ENCODE measurements around the gene PACS2. TPM values are rescaled to one million over a fixed set of nuclear protein-coding genes. Genes with fewer than 3 reads are reported as not detected.
"Not testable (repeated sequence)": the region's sequence is repeated elsewhere in the genome, so short reads cannot be mapped to it uniquely, and the experiment has no call there.

PACS2 gene
- total RNA-seq, 1 donor from 2014 or later: 32.3 TPM

GRCh38 chr14:105280525-105280924, 34.0 kb upstream of the PACS2 start:
- peaks cover 7% of the 10 kb centered on the region for H3K36me3 Mint-ChIP-seq (ENCODE audit: low read depth)
- no peak overlapping the region for H3K4me3 Mint-ChIP-seq
- H3K9me3 Mint-ChIP-seq: no peaks in the 10 kb centered on the region
- H3K4me1 Mint-ChIP-seq (ENCODE audit: low read depth): peaks cover 31% of the 10 kb centered on the region
- H3K27me3 Mint-ChIP-seq (ENCODE audit: insufficient read depth): no peaks in the 10 kb centered on the region
- intact Hi-C loops (cut with micrococcal nuclease): no loop called here
- DNase-seq (ENCODE audit: low spot score): no peak
- H3K27ac Mint-ChIP-seq: no peak overlapping the region

- Mint-ChIP-seq H3K27me3 (ENCODE audit: insufficient read depth) (no peaks in the 10 kb centered on the region), H3K27ac (no peak overlapping the region), H3K36me3 (ENCODE audit: low read depth) (peaks cover 9% of the 10 kb centered on the region), H3K4me3 (no peak overlapping the region), H3K9me3 (no peaks in the 10 kb centered on the region), H3K4me1 (ENCODE audit: low read depth) (peaks cover 31% of the 10 kb centered on the region)
- intact Hi-C loops (cut with micrococcal nuclease): loop anchor here (1.0 kb wide), 2 partner anchors 78 to 191 kb away; no protein-coding TSS in a partner anchor
- no peak for DNase-seq (ENCODE audit: low spot score)
Observed at GRCh38 chr14:105281371-105282097, 33.0 kb upstream of the PACS2 start.

DNA sequence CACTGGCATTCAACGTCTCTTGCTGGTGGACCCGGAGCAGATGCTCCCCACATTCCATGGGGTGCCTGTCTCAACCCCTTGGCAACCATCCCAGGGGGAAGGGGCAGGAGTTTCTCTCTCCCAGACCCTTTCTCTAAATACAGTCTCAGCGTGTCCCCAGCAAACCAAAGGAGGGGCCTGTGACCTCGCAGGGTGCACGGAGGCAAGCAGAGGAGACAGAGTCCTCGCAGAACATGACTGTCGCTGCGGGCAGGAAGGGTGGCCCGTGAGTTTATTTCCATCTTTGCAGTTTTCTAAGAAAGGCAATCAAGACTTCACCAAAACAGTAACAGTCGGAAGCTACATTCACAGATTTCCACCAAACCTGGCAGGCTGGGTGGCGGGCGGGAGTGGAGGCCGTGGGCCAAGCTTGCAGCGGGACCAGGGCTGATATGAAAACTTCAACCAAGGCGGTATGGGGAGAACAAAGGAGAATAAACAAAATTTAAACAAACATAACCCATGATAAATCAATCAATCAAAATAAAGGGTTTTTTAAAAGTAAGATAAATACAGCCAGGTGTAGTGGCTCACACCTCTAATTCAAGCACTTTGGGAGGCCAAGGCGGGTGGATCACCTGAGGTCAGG, 32.3 kb upstream of the PACS2 start:
- Mint-ChIP-seq H3K9me3 (no peaks in the 10 kb centered on the region), H3K4me3 (no peak overlapping the region), H3K36me3 (ENCODE audit: low read depth) (peaks cover 10% of the 10 kb centered on the region), H3K27ac (no peak overlapping the region), H3K4me1 (ENCODE audit: low read depth) (peaks cover 31% of the 10 kb centered on the region), H3K27me3 (ENCODE audit: insufficient read depth) (no peaks in the 10 kb centered on the region)
- intact Hi-C loops (cut with micrococcal nuclease): no loop called here
- no peak for DNase-seq (ENCODE audit: low spot score)

DNA sequence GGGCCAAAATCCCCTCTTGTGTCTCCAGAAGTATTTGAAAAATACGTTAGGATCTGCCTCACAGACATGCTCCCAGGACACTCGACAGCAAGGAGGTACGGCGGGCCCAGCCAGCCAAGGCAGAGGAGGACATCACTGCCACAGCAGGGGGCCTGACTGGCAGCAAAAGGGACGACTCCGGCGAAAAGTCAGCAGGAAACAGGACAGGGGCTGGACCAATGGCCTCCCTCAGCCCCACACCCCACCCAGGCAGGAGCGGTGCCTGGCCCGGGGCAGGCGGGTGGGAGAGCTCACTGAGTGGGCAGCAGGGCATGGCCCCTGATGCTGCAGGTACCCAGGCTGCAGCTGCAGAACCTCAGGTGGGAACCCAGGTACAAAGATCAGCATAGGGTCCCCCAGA, 31.5 kb upstream of the PACS2 start:
- Mint-ChIP-seq H3K4me3 (no peak overlapping the region), H3K27ac (no peak overlapping the region), H3K36me3 (ENCODE audit: low read depth) (peaks cover 10% of the 10 kb centered on the region), H3K27me3 (ENCODE audit: insufficient read depth) (no peaks in the 10 kb centered on the region), H3K4me1 (ENCODE audit: low read depth) (peaks cover 31% of the 10 kb centered on the region), H3K9me3 (no peaks in the 10 kb centered on the region)
- intact Hi-C loops (cut with micrococcal nuclease): no loop called here
- DNase-seq (ENCODE audit: low spot score): no peak

GRCh38 chr14:105283899-105284298, 30.6 kb upstream of the PACS2 start:
- intact Hi-C loops (cut with micrococcal nuclease): no loop called here

DNA sequence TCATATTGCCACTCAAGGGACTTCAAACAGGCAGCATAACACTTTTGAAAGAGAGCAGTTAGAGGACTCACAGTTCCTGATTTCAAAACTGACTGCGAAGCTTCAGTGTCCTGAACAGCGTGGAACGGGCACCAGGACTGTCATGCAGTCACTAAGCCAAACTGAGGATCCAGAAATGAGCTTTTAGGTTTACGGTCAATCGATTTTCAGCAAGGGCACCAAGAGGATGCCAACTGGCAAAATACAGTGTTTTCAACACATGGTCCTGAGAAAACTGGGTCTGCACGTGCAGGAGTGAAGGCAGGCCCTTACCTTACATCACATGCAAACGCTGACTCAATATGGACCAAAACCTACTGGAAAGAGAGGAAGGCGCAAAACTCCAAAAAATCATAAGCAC, 29.4 kb upstream of the PACS2 start:
- Mint-ChIP-seq H3K27me3 (ENCODE audit: insufficient read depth) (no peaks in the 10 kb centered on the region), H3K27ac (no peak overlapping the region), H3K4me3 (no peak overlapping the region), H3K4me1 (ENCODE audit: low read depth) (peaks cover 31% of the 10 kb centered on the region), H3K9me3 (no peaks in the 10 kb centered on the region), H3K36me3 (ENCODE audit: low read depth) (peaks cover 10% of the 10 kb centered on the region)
- DNase-seq (ENCODE audit: low spot score): no peak
- intact Hi-C loops (cut with micrococcal nuclease): no loop called here

More at GRCh38 chr14:105283899-105284298, 30.6 kb upstream of the PACS2 start:
- peak overlapping the region; percentile 45 for H3K4me3 Mint-ChIP-seq
- H3K4me1 Mint-ChIP-seq (ENCODE audit: low read depth): peaks cover 31% of the 10 kb centered on the region
- peak overlapping the region; percentile 81 for H3K27ac Mint-ChIP-seq
- peaks cover 10% of the 10 kb centered on the region for H3K36me3 Mint-ChIP-seq (ENCODE audit: low read depth)
- no peaks in the 10 kb centered on the region for H3K9me3 Mint-ChIP-seq
- H3K27me3 Mint-ChIP-seq (ENCODE audit: insufficient read depth): no peaks in the 10 kb centered on the region
- DNase-seq (ENCODE audit: low spot score): no peak

DNA sequence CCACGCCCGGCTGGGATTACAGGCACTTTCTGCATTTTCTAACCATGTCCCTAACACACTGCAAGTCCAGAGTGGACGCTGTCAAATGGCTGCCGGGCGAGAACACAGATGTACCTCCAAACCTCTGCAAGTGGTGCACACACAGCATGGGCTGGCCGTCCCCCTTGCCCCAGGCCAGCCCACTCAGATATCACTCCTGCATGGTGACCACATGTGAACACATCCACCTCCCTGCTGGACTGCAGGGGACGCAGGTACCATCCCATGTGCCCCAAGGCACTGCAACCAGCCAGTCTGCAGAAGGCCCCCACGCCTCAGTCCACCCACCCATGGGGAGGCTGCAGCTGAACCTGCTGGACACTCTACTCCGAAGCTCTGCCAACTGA, 27.8 kb upstream of the PACS2 start:
- Mint-ChIP-seq H3K36me3 (ENCODE audit: low read depth) (peaks cover 10% of the 10 kb centered on the region), H3K27me3 (ENCODE audit: insufficient read depth) (no peaks in the 10 kb centered on the region), H3K4me3 (no peak overlapping the region), H3K9me3 (no peaks in the 10 kb centered on the region), H3K27ac (no peak overlapping the region), H3K4me1 (ENCODE audit: low read depth) (peaks cover 39% of the 10 kb centered on the region)
- no peak for DNase-seq (ENCODE audit: low spot score)
- intact Hi-C loops (cut with micrococcal nuclease): no loop called here

DNA sequence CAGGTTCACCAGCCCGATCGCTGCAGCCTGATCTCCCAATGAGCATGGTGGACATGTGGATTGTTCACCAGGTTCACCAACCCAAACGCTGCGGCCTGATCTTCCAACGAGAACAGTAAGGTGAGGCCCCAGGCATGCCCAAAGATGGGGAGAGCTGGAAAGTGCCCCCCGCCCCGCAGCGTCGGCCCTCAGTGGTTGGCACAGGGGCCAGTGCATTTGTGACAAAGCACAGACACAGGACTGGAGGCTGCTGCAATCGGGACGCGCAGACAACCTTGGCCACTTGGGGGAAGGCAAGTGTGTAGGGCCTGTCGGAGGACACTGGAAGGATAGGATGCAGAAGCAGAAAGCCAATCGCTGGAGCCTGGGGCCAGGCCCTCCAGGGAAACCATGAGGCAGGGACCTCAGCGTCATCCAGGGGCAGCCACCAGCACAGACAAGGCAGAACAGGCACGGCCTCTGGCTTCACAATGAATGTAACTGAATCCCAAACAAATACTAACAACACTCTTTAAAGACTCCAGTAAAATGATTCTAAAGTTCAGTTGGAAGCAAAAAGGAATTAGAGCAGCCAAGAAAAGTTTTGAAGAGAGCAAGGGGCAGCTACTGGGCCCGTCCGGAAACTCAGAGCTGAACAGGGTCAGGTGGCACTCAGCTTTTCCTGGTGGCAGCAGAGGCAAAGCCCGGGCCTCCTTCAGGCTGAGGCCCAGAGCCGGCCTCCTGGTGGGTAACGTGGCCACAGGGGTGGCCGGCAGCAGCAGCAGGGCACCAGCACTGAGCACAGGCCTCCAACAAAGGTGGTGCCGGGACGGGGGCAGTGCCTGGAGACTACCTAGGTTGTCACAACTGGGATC, 27.1 kb upstream of the PACS2 start:
- no peak overlapping the region for H3K4me3 Mint-ChIP-seq
- intact Hi-C loops (cut with micrococcal nuclease): no loop called here
- no peak overlapping the region for H3K27ac Mint-ChIP-seq
- H3K27me3 Mint-ChIP-seq (ENCODE audit: insufficient read depth): no peaks in the 10 kb centered on the region
- peaks cover 36% of the 10 kb centered on the region for H3K4me1 Mint-ChIP-seq (ENCODE audit: low read depth)
- peaks cover 10% of the 10 kb centered on the region for H3K36me3 Mint-ChIP-seq (ENCODE audit: low read depth)
- H3K9me3 Mint-ChIP-seq: no peaks in the 10 kb centered on the region
- no peak for DNase-seq (ENCODE audit: low spot score)

DNA sequence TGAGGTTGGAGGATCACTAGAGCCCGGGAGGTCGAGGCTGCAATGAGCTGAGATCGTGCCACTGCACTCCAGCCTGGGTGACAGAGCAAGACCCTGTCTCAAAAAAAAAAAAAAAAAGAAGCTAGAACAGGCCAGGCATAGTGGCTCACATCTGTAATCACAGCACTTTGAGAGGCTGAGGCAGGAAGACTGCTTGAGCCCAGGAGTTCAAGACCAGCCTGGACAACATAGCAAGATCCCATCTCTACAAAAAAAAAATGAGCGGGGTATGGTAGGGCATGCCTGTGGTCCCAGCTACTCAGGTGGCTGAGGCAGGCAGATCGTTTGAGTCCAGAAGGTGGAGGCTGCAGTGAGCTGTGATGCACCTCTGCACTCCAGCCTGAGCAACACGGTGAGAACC, 25.6 kb upstream of the PACS2 start:
- H3K36me3 Mint-ChIP-seq (ENCODE audit: low read depth); H3K9me3 Mint-ChIP-seq; H3K27ac Mint-ChIP-seq; H3K4me3 Mint-ChIP-seq; DNase-seq (ENCODE audit: low spot score); intact Hi-C loops (cut with micrococcal nuclease); H3K27me3 Mint-ChIP-seq (ENCODE audit: insufficient read depth): not testable (repeated sequence)
- H3K4me1 Mint-ChIP-seq (ENCODE audit: low read depth): peaks cover 42% of the 10 kb centered on the region

DNA sequence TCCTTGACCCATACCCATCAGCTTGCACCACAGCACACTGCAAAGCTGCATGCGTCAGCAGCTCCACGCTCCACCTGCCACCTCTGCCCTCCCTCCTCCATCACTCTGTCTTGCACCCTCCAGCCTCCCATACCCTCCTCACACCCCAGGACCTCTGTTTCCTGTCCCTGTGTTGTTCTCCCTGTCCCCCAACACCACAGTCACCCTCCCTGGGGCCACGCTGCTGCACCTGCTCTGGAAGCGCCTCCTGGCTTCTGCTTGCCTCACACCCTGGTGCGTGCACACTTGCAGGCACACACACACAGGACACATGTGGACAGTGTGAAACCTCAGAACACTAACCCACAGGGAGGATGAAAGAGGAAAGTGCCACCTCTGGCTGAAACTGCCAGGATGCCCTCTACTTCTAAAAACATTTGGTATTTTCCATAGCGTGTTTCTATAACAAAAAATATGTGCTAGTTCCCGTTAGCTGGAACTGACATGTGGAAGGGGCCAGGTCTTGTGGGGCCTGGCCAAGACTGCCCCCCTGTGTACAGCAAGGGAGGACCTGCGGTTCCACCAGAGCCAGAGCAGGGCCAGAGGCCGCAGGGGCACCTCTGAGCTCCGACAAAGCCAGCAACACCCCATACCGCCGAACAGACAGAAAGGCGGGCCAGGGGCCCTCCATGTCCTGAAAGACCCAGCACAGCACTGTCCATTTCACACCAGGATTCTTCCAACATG, 23.8 kb upstream of the PACS2 start:
- DNase-seq (ENCODE audit: low spot score): no peak
- peaks cover 40% of the 10 kb centered on the region for H3K4me1 Mint-ChIP-seq (ENCODE audit: low read depth)
- H3K4me3 Mint-ChIP-seq: peak overlapping the region; percentile 34
- H3K27me3 Mint-ChIP-seq (ENCODE audit: insufficient read depth): no peaks in the 10 kb centered on the region
- no peaks in the 10 kb centered on the region for H3K9me3 Mint-ChIP-seq
- intact Hi-C loops (cut with micrococcal nuclease): no loop called here
- peaks cover 7% of the 10 kb centered on the region for H3K36me3 Mint-ChIP-seq (ENCODE audit: low read depth)
- peak overlapping the region; percentile 55 for H3K27ac Mint-ChIP-seq

DNA sequence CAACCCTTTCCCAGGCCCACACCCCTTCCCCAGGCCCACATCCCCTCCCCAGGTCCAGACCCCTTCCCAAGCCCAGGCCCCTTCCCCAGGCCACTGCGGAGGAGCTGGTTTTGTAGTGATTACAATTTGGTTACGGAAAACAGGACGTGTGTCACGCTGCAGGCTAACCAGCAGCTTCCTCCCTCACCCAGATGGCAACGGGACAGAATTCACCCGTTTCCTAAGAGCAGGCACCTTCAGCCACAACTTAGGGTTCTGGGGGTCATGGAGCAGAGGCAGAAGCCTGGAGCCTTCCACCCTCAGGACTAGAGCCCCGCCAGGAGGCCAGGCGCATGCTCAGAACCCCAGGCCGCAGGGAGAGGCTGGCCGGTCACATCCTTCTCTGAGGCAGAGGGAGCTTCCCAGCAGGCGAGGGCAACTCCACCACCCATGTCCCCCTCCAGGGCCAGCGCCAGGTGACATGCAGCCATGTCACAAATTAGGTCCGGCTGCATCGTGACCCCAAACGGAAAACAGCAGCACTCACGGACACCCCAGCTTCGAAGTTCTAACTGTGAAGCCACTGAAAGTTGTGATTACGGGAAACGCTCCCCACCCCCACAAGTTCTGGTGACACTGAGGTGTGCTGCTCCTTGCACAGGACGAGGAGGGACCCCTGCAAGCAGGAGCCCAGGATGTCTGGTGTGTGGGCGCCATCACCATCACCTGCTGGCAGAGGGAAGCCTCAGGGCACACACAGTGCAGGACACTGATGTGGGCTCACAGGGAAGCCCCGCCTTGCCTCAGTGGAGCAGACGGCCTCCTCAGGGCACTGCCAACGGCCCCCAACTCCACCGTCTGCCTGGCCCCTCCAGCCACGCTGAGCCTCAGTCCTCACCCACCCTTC, 21.5 kb upstream of the PACS2 start:
- H3K4me1 Mint-ChIP-seq (ENCODE audit: low read depth): peaks cover 40% of the 10 kb centered on the region

GRCh38 chr14:105294142-105294597, 20.4 kb upstream of the PACS2 start:
- DNase-seq (ENCODE audit: low spot score): peak; percentile 73
- H3K36me3 Mint-ChIP-seq (ENCODE audit: low read depth): peaks cover 9% of the 10 kb centered on the region
- intact Hi-C loops (cut with micrococcal nuclease): no loop called here
- H3K4me3 Mint-ChIP-seq: peak overlapping the region; percentile 76
- H3K27ac Mint-ChIP-seq: peak overlapping the region; percentile 97
- H3K9me3 Mint-ChIP-seq: no peaks in the 10 kb centered on the region
- H3K27me3 Mint-ChIP-seq (ENCODE audit: insufficient read depth): no peaks in the 10 kb centered on the region
- peaks cover 44% of the 10 kb centered on the region for H3K4me1 Mint-ChIP-seq (ENCODE audit: low read depth)

More for the DNA sequence above, 21.5 kb upstream of the PACS2 start:
- H3K27ac Mint-ChIP-seq: peak overlapping the region; percentile 97
- H3K27me3 Mint-ChIP-seq (ENCODE audit: insufficient read depth): no peaks in the 10 kb centered on the region
- H3K36me3 Mint-ChIP-seq (ENCODE audit: low read depth): peaks cover 6% of the 10 kb centered on the region
- DNase-seq (ENCODE audit: low spot score): peak; percentile 40
- H3K9me3 Mint-ChIP-seq: no peaks in the 10 kb centered on the region
- H3K4me3 Mint-ChIP-seq: peak overlapping the region; percentile 71
- intact Hi-C loops (cut with micrococcal nuclease): loop anchor here (1.0 kb wide), 1 partner anchor 8 kb away; the partner anchor contains the start of gene BRF1
